ENCODE data around the gene TNIK. TPM values are rescaled to one million over a fixed set of nuclear protein-coding genes. Genes with fewer than 3 reads are reported as not detected.

The TNIK gene
- total and polyA plus RNA-seq, 10 of the 15 experiments (the other 5 are each of a cell fraction or from before 2014, with no cell fraction given): 13.9 to 74.3 (median 48.2) TPM

- no peak overlapping the region for H2AFZ ChIP-seq (ENCODE audit: control insufficient read depth, low read depth, low read length)
- peaks cover 2 to 19% of the 10 kb centered on the region in 2 experiments for H3K27me3 ChIP-seq (replicated peaks in 1 of 2; ENCODE audit: control insufficient read depth in 2 of 2, insufficient read depth in 2 of 2, low read length in 1 of 2)
- H3K9ac ChIP-seq (ENCODE audit: control insufficient read depth, insufficient read depth, low read length): no peak overlapping the region
- no peaks in the 10 kb centered on the region for H3K9me3 ChIP-seq (replicated peaks; ENCODE audit: control insufficient read depth, insufficient read depth, low read length)
- in situ Hi-C loops (cut with MboI) (no loop called here), intact Hi-C loops (cut with micrococcal nuclease; ENCODE audit: unreplicated experiment) (no loop called here)
- SMC1A ChIA-PET (ENCODE audit: uncharacterized antibody, unreplicated experiment): no interaction called here
- H3K4me1 ChIP-seq (ENCODE audit: control insufficient read depth, insufficient read depth, low read length): no peaks in the 10 kb centered on the region
- POLR2A ChIA-PET: interaction anchor here (0.6 kb wide), 1 partner anchor 166 kb away, joined by 3 read pairs; no protein-coding TSS in a partner anchor
- FAIRE-seq (no peak), ATAC-seq (no peak), DNase-seq (ENCODE audit: low read depth, low spot score) (no peak)
- no peaks in the 10 kb centered on the region for H3K79me2 ChIP-seq (ENCODE audit: control insufficient read depth, insufficient read depth, low read length)
- CTCF ChIA-PET: interaction anchor here (0.5 to 1.1 kb wide), 3 partner anchors 10 to 61 kb away, joined by 3 to 4 read pairs (median 4); no protein-coding TSS in a partner anchor
- H3K36me3 ChIP-seq (ENCODE audit: control insufficient read depth in 2 of 2, insufficient read depth in 2 of 2, low read length in 1 of 2): no peaks in the 10 kb centered on the region
- H3K27ac ChIP-seq (ENCODE audit: control insufficient read depth, insufficient read depth): no peak overlapping the region
- no peak overlapping the region for H3K4me2 ChIP-seq (ENCODE audit: control insufficient read depth, insufficient read depth)
- no peak overlapping the region for H3K4me3 ChIP-seq
- RAD21 ChIA-PET (ENCODE audit: unreplicated experiment): interaction anchor here (0.7 kb wide), 1 partner anchor 62 kb away, joined by 3 read pairs; no protein-coding TSS in a partner anchor
- H4K20me1 ChIP-seq (ENCODE audit: control insufficient read depth, insufficient read depth): no peaks in the 10 kb centered on the region
- TF ChIP-seq RCOR1 (conservative IDR thresholded peaks at IDR 0.05; ENCODE audit: low read depth, low read length) (no peak), MYB (IDR thresholded peaks at IDR 0.05; ENCODE audit: borderline replicate concordance, low read depth, low read length) (no peak), MEF2B (IDR thresholded peaks at IDR 0.05; ENCODE audit: partially characterized antibody, poor library complexity, severe bottlenecking) (no peak), ZNF207 (IDR thresholded peaks at IDR 0.05; ENCODE audit: borderline replicate concordance) (no peak), CBX5 (IDR thresholded peaks at IDR 0.05; ENCODE audit: low read depth) (no peak), SIX5 (IDR thresholded peaks at IDR 0.05; ENCODE audit: low read depth, low read length, severe bottlenecking) (no peak), HDGF (IDR thresholded peaks at IDR 0.05) (no peak), NFIC (IDR thresholded peaks at IDR 0.05; ENCODE audit: low read depth, low read length) (no peak), HDAC2 (IDR thresholded peaks at IDR 0.05) (no peak), ZNF622 (IDR thresholded peaks at IDR 0.05) (no peak), STAT1 (conservative IDR thresholded peaks at IDR 0.05) (no peak), FOXM1 (IDR thresholded peaks at IDR 0.05; ENCODE audit: low read depth, low read length) (no peak), ZNF687 (IDR thresholded peaks at IDR 0.05) (no peak), CBFB (IDR thresholded peaks at IDR 0.05; ENCODE audit: low read depth) (no peak), KDM1A (IDR thresholded peaks at IDR 0.05; ENCODE audit: borderline replicate concordance) (no peak)
- BruUV-seq (replicated peaks): no TSS peak
These were observed 436.6 kb downstream of the TNIK start for GRCh38 chr3:171023566-171023965.

Measured in GM12878 (cell line).